B cell (primary cell): ENCODE data around the gene MGAT4B.

ENCODE experiments used
- CTCF ChIP-seq: fragments of 200-600 bp; IDR thresholded peaks from one replicate; pipeline ENCODE4 v1.8.0; 2022; ENCODE audit warnings: antibody characterized with exemption, mild to moderate bottlenecking
- EZH2 ChIP-seq: IDR thresholded peaks from 2 replicates; pipeline ENCODE4 v1.6.1; 2012; ENCODE audit warnings: borderline replicate concordance, low read depth, mild to moderate bottlenecking, moderate library complexity, low read length; ENCODE audit not compliant: insufficient read depth, poor library complexity, severe bottlenecking

GRCh38 chr5:179816796-179817469 lies 10.3 kb upstream of the MGAT4B start:
- TF ChIP-seq CTCF (no peak), EZH2 (no peak)
